ENCODE data around the gene SRRM3. TPM values are rescaled to one million over a fixed set of nuclear protein-coding genes. Genes with fewer than 3 reads are reported as not detected.
"Not testable (repeated sequence)": the region's sequence is repeated elsewhere in the genome, so short reads cannot be mapped to it uniquely, and the experiment has no call there.

The SRRM3 gene
- total RNA-seq, 1 donor from 2014 or later, result 2.9 TPM

GRCh38 chr7:76185187-76185896 lies 16.4 kb upstream of the SRRM3 start:
- DNase-seq (ENCODE audit: low spot score), result no peak
- intact Hi-C loops (cut with DNase I), result no loop called here
- ATAC-seq, result no peak

DNA sequence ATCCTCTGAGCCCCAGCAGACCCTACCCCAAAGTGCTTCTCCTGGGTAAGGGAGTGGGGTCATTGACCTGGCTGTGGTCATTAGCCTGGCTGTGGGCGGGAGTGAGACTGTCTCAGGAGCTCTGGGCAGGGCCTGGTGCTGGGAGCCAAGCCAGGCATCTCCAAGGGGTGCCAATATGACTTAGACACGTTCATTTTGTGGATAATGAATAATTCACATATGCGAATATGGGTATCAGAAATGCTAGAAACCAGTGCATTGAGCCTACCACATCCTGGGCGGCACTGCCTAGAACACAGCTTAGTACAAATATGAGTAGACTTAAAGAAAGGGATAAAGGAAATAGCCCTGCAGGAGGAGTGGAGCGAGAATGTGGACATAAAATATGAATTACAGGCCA lies 14.4 kb upstream of the SRRM3 start:
- intact Hi-C loops (cut with DNase I), result no loop called here
- DNase-seq (ENCODE audit: low spot score) (no peak), ATAC-seq (no peak)

DNA sequence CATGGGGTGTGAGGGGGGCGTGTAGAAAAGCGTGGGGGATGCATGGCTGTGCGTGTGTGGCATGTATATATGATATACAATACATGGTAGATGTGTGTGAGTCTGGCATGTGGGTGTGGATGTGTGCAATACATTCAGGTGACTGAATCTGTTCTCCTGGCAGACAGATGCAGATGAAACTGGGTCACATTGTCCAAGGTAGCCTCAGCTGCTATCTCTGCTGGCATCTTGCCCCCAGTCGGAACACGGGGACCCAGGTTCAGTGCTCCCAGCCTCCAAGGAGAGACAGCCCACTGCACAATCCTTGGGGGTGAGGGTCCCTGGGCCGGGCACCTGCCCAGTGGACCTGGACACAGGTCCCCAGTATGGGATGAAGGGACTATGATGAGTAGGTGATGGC lies 12.4 kb upstream of the SRRM3 start:
- intact Hi-C loops (cut with DNase I), result no loop called here
- ATAC-seq (no peak), DNase-seq (ENCODE audit: low spot score) (no peak)

- ATAC-seq (no peak), DNase-seq (ENCODE audit: low spot score) (no peak)
- intact Hi-C loops (cut with DNase I), result no loop called here
These were observed 9.9 kb upstream of the SRRM3 start for GRCh38 chr7:76191783-76192240.

DNA sequence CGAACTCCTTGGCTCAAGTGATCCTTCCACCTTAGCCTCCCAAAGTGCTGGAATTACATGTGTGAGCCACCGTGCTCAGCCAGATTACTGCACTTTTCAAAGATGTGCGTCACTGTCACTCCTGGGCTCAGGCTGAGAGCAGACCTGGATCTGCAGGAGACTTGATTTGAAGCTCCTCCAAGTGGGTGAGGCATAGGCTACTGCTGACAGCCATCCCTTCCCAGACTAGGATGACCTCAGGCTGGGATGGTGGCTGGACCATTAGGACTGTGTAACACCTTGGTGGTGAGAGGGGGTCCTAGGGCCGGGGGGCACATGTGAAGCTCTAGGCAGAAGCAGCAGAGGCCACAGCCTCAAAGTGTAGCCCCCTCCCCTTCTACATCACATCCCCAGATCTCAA lies 8.2 kb upstream of the SRRM3 start:
- ATAC-seq, result no peak
- intact Hi-C loops (cut with DNase I), result no loop called here
- DNase-seq (ENCODE audit: low spot score), result no peak

DNA sequence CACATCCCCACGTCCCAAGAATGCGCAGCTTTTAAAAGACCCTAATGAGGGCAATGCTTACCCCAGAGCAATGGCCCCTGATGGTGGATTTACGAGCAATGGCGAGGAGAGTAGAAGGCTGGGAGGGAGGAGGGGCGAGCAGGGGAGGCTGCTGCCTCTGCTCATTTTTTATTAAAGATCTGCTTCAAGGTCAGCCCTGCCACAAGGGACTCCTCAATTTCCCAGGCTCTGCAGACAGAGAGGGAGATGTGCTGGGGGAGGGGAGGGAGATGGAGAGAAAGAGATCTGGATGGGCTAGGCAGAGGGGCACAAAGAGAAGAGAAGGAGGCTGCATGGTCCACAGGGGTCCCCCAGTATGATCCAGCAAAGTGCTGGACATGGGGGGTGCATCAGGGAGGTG lies 7.8 kb upstream of the SRRM3 start:
- intact Hi-C loops (cut with DNase I), result no loop called here
- ATAC-seq, result no peak
- no peak for DNase-seq (ENCODE audit: low spot score)

DNA sequence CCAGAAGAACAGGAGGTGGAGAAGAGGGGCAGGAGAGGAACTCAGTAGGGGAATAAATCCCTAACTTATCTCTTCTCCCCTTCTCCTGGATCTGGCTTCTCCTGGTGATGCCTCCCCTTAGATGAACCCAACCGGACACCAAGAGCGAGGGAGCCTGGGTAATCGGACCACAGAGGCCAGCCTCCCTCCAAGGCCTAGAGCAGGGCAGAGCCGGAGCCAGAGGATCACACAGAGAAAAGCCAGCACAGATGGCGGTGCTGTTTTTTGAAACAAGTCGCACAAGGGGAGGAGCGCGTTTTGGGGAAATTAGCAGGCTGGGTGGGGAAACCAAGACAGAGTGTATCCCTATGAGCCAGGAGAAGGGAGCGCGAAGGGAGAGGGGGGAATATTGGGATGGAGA lies 4.9 kb upstream of the SRRM3 start:
- intact Hi-C loops (cut with DNase I), result no loop called here
- DNase-seq (ENCODE audit: low spot score), result no peak
- no peak for ATAC-seq

DNA sequence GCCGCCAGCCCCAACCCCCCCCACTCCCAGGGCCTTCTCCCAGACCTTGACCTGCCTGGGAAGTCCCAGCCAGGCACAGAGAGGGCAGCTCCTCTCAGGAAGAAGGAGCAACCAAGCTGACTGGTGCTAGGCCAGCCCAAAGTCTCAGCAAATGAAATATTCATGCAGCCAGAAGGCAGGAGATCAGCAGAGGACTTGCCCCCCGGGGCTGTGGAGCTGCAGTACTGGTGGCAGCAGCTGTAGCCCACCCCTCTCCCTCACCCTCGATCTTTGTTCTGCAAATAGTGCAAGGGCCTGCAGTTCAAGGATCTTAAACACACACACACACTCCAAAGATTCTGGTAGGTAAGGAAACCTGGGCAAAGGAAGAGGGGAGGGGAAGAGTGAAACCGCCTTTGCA lies 3.5 kb upstream of the SRRM3 start:
- intact Hi-C loops (cut with DNase I), result no loop called here
- DNase-seq (ENCODE audit: low spot score) (no peak), ATAC-seq (no peak)

- DNase-seq (ENCODE audit: low spot score) (no peak), ATAC-seq (no peak)
- intact Hi-C loops (cut with DNase I), result loop anchor here (10.0 kb wide), 1 partner anchor 62 kb away; no protein-coding TSS in a partner anchor
These were observed 952 bp downstream of the SRRM3 start for GRCh38 chr7:76202666-76203030.

DNA sequence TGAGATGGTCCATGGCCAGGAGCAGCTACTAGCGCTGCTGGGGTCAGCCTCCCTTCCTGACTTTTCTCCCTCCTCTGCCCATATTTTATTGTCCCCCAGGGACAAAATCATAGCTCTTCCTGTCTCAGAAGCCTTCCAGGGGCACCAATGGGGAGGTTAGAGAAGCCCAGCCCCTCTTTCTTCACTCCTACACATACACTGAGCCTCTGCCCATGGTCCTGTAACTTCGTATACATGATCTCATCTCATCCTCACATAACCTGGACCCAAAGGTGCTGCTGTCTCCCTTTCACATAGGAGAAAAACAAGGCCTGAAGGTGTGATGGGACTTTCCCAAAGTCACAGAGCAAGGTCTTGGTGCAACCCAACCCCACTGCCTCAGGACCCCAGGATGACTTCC lies 2.5 kb downstream of the SRRM3 start:
- intact Hi-C loops (cut with DNase I), result loop anchor here (10.0 kb wide), 1 partner anchor 61 kb away; no protein-coding TSS in a partner anchor
- DNase-seq (ENCODE audit: low spot score) (no peak), ATAC-seq (no peak)

DNA sequence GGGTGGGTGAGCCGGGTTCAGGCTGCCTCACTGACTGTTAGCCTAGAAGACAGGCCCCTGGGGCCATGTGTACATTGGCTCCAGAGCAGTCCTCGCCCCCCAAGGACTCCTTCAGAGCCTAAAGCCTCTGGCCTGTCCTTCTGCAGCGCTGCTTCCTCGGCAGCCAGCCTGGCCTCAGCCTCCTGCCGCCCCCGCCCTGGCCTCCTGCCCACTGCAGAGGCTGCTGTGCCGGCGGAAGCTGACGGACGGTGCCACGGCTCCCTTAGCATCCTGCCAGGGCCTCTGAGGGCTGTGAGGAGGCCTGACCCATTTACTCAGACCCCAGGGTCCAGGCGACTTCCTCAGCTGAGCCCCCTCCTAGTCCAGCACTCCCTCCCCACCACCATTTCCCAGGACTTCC lies 4.9 kb downstream of the SRRM3 start:
- intact Hi-C loops (cut with DNase I), result loop anchor here (10.0 kb wide), 1 partner anchor 58 kb away; no protein-coding TSS in a partner anchor
- DNase-seq (ENCODE audit: low spot score) (no peak), ATAC-seq (no peak)

DNA sequence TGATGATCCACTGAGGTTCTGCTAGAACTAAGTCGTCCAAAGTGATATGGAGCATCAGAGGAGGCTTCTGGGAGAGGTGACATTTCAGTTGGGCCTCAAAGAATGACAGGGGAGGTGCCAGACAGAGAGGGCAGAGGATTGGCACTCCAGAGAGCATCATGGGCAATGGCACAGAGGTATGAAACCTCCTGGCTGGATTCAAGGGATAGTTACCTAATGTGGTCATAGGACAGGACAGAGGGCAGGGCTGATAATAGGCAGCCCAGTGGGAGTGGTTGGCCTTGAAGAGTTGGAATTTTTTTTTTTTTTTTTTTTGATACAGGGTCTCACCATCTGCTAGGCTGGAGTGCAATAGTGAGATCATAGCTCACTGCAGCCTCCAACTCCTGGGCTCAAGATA lies 7.6 kb downstream of the SRRM3 start:
- intact Hi-C loops (cut with DNase I), result loop anchor here (10.0 kb wide), 1 partner anchor 55 kb away; no protein-coding TSS in a partner anchor
- no peak for DNase-seq (ENCODE audit: low spot score)
- ATAC-seq, result no peak

- ATAC-seq (no peak), DNase-seq (ENCODE audit: low spot score) (no peak)
- intact Hi-C loops (cut with DNase I), result no loop called here
These were observed 9.5 kb downstream of the SRRM3 start for GRCh38 chr7:76211216-76211615.

DNA sequence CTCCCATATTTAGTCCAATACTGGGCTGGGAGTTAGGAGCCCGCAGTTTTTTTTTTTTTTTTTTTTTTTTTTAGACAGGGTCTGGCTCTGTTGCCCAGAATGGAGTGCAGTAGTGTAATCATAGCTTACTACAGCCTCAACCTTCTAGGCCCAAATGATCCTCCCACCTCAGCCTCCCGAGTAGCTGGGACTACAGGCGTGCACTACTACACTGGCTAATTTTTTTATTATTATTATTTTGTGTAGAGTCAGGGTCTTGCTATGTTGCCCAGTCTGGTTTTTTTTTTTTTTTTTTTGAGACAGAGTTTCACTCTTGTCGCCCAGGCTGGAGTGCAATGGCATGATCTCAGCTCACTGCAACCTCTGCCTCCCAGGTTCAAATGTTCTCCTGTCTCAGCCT lies 13.7 kb downstream of the SRRM3 start:
- ATAC-seq; intact Hi-C loops (cut with DNase I); DNase-seq (ENCODE audit: low spot score): not testable (repeated sequence)

DNA sequence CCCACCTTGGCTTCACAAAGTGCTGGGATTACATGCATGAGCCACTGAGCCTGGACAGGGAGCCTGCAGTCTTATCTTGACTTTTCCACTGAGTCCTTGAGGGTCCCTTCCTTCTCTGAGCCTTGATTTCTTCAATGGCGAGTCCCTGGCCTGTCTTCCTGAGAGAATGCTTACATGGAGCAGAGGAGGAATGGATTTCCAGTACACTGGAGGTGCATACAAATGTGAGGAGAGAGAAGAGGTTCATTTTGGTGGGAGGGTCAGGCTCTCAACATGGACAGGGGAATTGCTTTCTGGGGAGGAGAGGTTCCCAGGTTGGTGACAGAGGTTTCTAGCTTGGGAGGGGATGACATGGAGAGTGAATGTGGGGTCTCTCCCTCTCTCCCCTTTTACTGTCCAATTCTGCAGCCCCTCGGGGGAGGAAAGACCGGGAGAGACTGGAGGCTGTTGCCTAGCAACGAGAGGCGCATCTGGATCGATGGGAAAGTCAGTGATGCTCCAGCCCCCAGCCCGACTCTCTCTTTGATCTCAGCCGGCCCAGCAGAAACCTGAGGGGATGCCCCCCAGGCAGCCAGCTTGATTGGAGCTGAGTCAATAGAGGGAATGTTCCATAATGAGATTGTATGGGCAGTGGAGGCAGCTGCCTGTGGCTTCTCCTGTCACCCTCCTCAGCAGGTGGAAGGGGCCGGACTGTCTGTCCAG lies 14.8 kb downstream of the SRRM3 start:
- intact Hi-C loops (cut with DNase I), result no loop called here
- ATAC-seq, result no peak
- no peak for DNase-seq (ENCODE audit: low spot score)

DNA sequence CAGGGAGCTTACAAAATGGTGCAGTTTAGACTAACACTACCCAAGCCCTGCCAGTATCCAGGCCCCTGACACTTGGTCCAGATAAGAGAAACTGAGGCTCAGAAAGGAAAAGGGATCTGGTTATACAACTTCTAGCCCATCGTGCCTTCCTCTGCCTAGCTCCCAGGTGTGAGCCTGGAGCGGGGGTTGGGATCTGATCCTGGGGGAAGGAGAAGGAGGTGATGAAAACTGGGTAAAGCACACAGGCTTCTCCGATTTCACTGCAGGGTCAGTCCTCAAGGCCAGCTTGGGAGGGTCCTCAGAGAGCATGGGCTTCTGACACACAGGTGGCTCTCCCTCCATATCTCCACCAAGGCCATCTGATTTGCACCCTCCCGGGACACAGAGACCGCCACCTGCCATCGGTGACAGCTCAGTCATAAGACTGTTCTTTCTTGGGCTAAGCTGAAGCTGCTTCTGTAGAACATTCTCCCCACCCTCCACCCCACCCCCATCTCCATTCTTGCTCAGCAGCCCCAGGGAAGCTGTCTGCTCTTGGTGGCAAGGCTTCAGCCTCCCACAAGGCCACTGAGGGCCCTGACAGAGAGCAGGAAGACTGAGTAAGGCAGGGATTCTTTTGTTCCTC lies 16.4 kb downstream of the SRRM3 start:
- no peak for DNase-seq (ENCODE audit: low spot score)
- intact Hi-C loops (cut with DNase I), result no loop called here

GRCh38 chr7:76220185-76221057 lies 18.7 kb downstream of the SRRM3 start:
- intact Hi-C loops (cut with DNase I), result no loop called here
- DNase-seq (ENCODE audit: low spot score) (peak; percentile 62), ATAC-seq (peak; percentile 62)

More for the DNA sequence above, 16.4 kb downstream of the SRRM3 start:
- ATAC-seq, result no peak

GRCh38 chr7:76222333-76222732 lies 20.6 kb downstream of the SRRM3 start:
- no peak for DNase-seq (ENCODE audit: low spot score)
- no peak for ATAC-seq

DNA sequence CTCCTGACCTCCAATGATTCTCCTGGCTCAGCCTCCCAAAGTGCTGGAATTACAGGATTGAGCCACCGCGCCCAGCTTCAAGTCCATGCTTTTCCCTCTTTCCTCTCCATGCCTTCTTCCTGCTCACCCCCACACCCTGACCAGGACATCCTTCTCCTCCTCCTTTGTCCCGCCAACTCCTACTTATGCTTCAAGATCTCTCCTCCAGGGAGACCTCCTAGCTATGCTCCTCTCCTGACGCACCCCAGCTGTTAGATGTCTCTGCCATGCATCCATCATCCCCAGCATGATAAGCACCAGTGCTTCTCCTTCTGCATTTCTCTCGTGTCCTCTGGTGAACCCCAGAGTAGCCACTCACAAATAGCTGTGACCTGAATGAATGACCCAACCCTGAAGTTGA lies 21.1 kb downstream of the SRRM3 start:
- intact Hi-C loops (cut with DNase I), result no loop called here
- no peak for ATAC-seq
- DNase-seq (ENCODE audit: low spot score), result no peak

More at GRCh38 chr7:76222333-76222732, 20.6 kb downstream of the SRRM3 start:
- intact Hi-C loops (cut with DNase I), result no loop called here
